AG20443 (cell line): ENCODE data around the gene ZNF319.
"Not testable (repeated sequence)": the region's sequence is repeated elsewhere in the genome, so short reads cannot be mapped to it uniquely, and the experiment has no call there.

Source experiments
- DNase-seq: peaks from one replicate; pipeline ENCODE4 v3.0.0; 2012; ENCODE audit warnings: low spot score, mixed read lengths

Gene ZNF319

GRCh38 chr16:58021661-58022551 lies 21.4 kb upstream of the ZNF319 start:
- DNase-seq: peak; percentile 57

- DNase-seq: peak; percentile 72
Observed at GRCh38 chr16:58020628-58021521, 20.4 kb upstream of the ZNF319 start.

GRCh38 chr16:58019866-58020538 lies 19.5 kb upstream of the ZNF319 start:
- DNase-seq: no peak

GRCh38 chr16:58018803-58019202 lies 18.3 kb upstream of the ZNF319 start:
- DNase-seq: no peak

- DNase-seq: peak; percentile 32
Observed at GRCh38 chr16:58016840-58017446, 16.5 kb upstream of the ZNF319 start.

- no peak for DNase-seq
Observed at GRCh38 chr16:58013201-58013956, 12.9 kb upstream of the ZNF319 start.

GRCh38 chr16:58012481-58012880 lies 12.0 kb upstream of the ZNF319 start:
- DNase-seq: no peak

- peak; percentile 71 for DNase-seq
Observed at GRCh38 chr16:58011652-58012051, 11.2 kb upstream of the ZNF319 start.

- no peak for DNase-seq
Observed at GRCh38 chr16:58010886-58011285, 10.4 kb upstream of the ZNF319 start.

- DNase-seq: no peak
Observed at GRCh38 chr16:58009856-58010416, 9.5 kb upstream of the ZNF319 start.

- not testable (repeated sequence) for DNase-seq
Observed at GRCh38 chr16:58004736-58005135, 4.3 kb upstream of the ZNF319 start.

- no peak for DNase-seq
Observed at GRCh38 chr16:58002936-58003335, 2.5 kb upstream of the ZNF319 start.

GRCh38 chr16:58002416-58002800 lies 1.9 kb upstream of the ZNF319 start:
- no peak for DNase-seq

GRCh38 chr16:58001781-58002415 lies 1.4 kb upstream of the ZNF319 start:
- DNase-seq: no peak

- peak; percentile 97 for DNase-seq
Observed at GRCh38 chr16:58000706-58001676, 519 bp upstream of the ZNF319 start, which contains the start of gene USB1. TSS of gene USB1 (plus strand) at chr16:58001407. CDS start at chr16:58001484, 77 bp downstream.

- DNase-seq: peak; percentile 32
Observed at GRCh38 chr16:57999366-57999970, 1.0 kb downstream of the ZNF319 start.

GRCh38 chr16:57998992-57999365 lies 1.5 kb downstream of the ZNF319 start:
- no peak for DNase-seq

GRCh38 chr16:57998486-57998885 lies 2.0 kb downstream of the ZNF319 start:
- no peak for DNase-seq
